Measurements from ENCODE around the gene PPCDC.

DNA sequence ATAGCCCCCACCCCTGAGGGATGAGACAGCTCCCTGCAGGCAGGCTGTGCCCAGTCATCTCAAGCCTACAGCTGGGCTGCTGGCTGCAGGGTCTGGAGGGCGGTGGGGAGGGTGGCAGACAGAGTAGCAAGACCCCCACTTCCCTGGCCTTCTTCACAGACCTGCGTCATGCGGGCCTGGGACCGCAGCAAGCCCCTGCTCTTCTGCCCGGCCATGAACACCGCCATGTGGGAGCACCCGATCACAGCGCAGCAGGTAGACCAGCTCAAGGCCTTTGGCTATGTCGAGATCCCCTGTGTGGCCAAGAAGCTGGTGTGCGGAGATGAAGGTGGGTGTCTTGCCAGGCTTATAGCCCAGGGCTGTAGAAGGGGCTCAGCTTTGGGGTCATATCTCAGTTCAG is 25.0 kb downstream of the PPCDC start:
- no peak for TF ChIP-seq YY1 (IDR thresholded peaks at IDR 0.05; ENCODE audit: insufficient read depth, insufficient read length)
- TF ChIP-seq ZNF274 (IDR thresholded peaks at IDR 0.05; ENCODE audit: low read depth, low read length), result no peak
